Type B pancreatic cell (in vitro differentiated cells): ENCODE results near the gene OR5I1. TPM values are rescaled to one million over a fixed set of nuclear protein-coding genes. Genes with fewer than 3 reads are reported as not detected.
A peak's percentile ranks its signal among the peaks of the same experiment; 100 is the strongest.

Experiments
- DNase-seq: peaks from one replicate; pipeline ENCODE4 v3.0.0; 2021; ENCODE audit warnings: mixed read lengths; ENCODE audit not compliant: unreplicated experiment; ENCODE audit errors: extremely low spot score
- H3K27ac Mint-ChIP-seq: 2 replicates; pipeline ENCODE4 v1.8.0; 2021; ENCODE audit warnings: mild to moderate bottlenecking, mixed read lengths
- H3K27me3 Mint-ChIP-seq: 2 replicates; pipeline ENCODE4 v1.8.0; 2021; ENCODE audit warnings: mixed read lengths
- H3K36me3 Mint-ChIP-seq: 2 replicates; pipeline ENCODE4 v1.8.0; 2021; ENCODE audit warnings: mixed read lengths
- H3K4me1 Mint-ChIP-seq: one replicate; pipeline ENCODE4 v1.8.0; 2021; ENCODE audit warnings: mixed read lengths; ENCODE audit not compliant: unreplicated experiment
- H3K4me3 Mint-ChIP-seq: 2 replicates; pipeline ENCODE4 v1.8.0; 2021; ENCODE audit warnings: mild to moderate bottlenecking, mixed read lengths
- H3K9me3 Mint-ChIP-seq: 2 replicates; pipeline ENCODE4 v1.8.0; 2021; ENCODE audit warnings: mixed read lengths
- CTCF ChIP-seq: fragments of 200-600 bp; sonication (generic); conservative IDR thresholded peaks from 2 replicates; pipeline ENCODE4 v1.5.0; 2021; ENCODE audit warnings: antibody characterized with exemption, mild to moderate bottlenecking
- total RNA-seq: library from RNA; stranded (reverse); gene quantifications from 2 replicates; pipeline ENCODE4 v1.2.1, GENCODE V29; 2021; ENCODE audit warnings: low replicate concordance

The OR5I1 gene
- total RNA-seq, 1 donor from 2014 or later = not detected

- Mint-ChIP-seq H3K4me1 (no peaks in the 10 kb centered on the region), H3K36me3 (no peaks in the 10 kb centered on the region), H3K4me3 (no peak overlapping the region), H3K27me3 (no peaks in the 10 kb centered on the region), H3K27ac (no peak overlapping the region), H3K9me3 (no peaks in the 10 kb centered on the region)
- DNase-seq = no peak
- TF ChIP-seq CTCF = no peak
Measured at GRCh38 chr11:55949330-55949729, 13.1 kb upstream of the OR5I1 start.

GRCh38 chr11:55942785-55943392, 6.7 kb upstream of the OR5I1 start:
- DNase-seq = no peak
- no peak overlapping the region for H3K4me3 Mint-ChIP-seq
- peak; percentile 83 for TF ChIP-seq CTCF

GRCh38 chr11:55920537-55920936, 15.7 kb downstream of the OR5I1 start:
- Mint-ChIP-seq H3K4me1 (no peaks in the 10 kb centered on the region), H3K4me3 (no peak overlapping the region), H3K9me3 (no peaks in the 10 kb centered on the region), H3K27me3 (no peaks in the 10 kb centered on the region), H3K27ac (no peak overlapping the region), H3K36me3 (no peaks in the 10 kb centered on the region)
- DNase-seq = no peak
- no peak for TF ChIP-seq CTCF

More at GRCh38 chr11:55942785-55943392, 6.7 kb upstream of the OR5I1 start:
- Mint-ChIP-seq H3K9me3 (no peaks in the 10 kb centered on the region), H3K27ac (no peak overlapping the region), H3K4me1 (no peaks in the 10 kb centered on the region), H3K27me3 (no peaks in the 10 kb centered on the region), H3K36me3 (no peaks in the 10 kb centered on the region)

- no peaks in the 10 kb centered on the region for H3K36me3 Mint-ChIP-seq
- no peak for DNase-seq
- no peak within 1 kb of the TSS for H3K4me3 Mint-ChIP-seq
- no peak within 1 kb of the TSS for H3K27ac Mint-ChIP-seq
- H3K27me3 Mint-ChIP-seq = no peaks in the 10 kb centered on the region
- no peaks in the 10 kb centered on the region for H3K4me1 Mint-ChIP-seq
- no peak for TF ChIP-seq CTCF
- peaks cover 9% of the 10 kb centered on the region for H3K9me3 Mint-ChIP-seq
Measured at GRCh38 chr11:55914482-55914881, 21.7 kb downstream of the OR5I1 start, which contains the start of gene OR5W2. Gene OR5W2 (minus strand): TSS chr11:55914582. CDS start chr11:55914582, 0 bp downstream.

- no peaks in the 10 kb centered on the region for H3K36me3 Mint-ChIP-seq
- H3K9me3 Mint-ChIP-seq = peaks cover 4% of the 10 kb centered on the region
- TF ChIP-seq CTCF = no peak
- H3K27me3 Mint-ChIP-seq = no peaks in the 10 kb centered on the region
- H3K27ac Mint-ChIP-seq = no peak overlapping the region
- DNase-seq = no peak
- no peak overlapping the region for H3K4me3 Mint-ChIP-seq
- H3K4me1 Mint-ChIP-seq = no peaks in the 10 kb centered on the region
Measured at GRCh38 chr11:55902308-55902707, 33.9 kb downstream of the OR5I1 start.
